Neuronal stem cell (in vitro differentiated cells): ENCODE measurements around the gene STX10.

Experiments used
- DNase-seq: peaks from one replicate; pipeline ENCODE4 v3.0.0-alpha.2; 2013; ENCODE audit warnings: low spot score
- H2AFZ ChIP-seq: one replicate; pipeline ENCODE4 v1.6.1; 2013; ENCODE audit warnings: mild to moderate bottlenecking, low read length, inconsistent platforms
- H2AK5ac ChIP-seq: 2 replicates; pipeline ENCODE4 v1.6.1; 2013; ENCODE audit warnings: low read depth, mild to moderate bottlenecking, inconsistent platforms, low read length, moderate library complexity, mixed read lengths
- H2BK120ac ChIP-seq: 2 replicates; pipeline ENCODE4 v1.6.1; 2013; ENCODE audit warnings: low read depth, mild to moderate bottlenecking, inconsistent platforms, low read length, moderate library complexity, mixed read lengths
- H2BK12ac ChIP-seq: one replicate; pipeline ENCODE4 v1.6.1; 2013; ENCODE audit warnings: low read length, inconsistent platforms
- H2BK15ac ChIP-seq: 2 replicates; pipeline ENCODE4 v1.6.1; 2013; ENCODE audit warnings: mild to moderate bottlenecking, low read length, inconsistent platforms, mixed read lengths
- H2BK5ac ChIP-seq: one replicate; pipeline ENCODE4 v1.6.1; 2013; ENCODE audit warnings: inconsistent platforms, mild to moderate bottlenecking, low read length, moderate library complexity
- H3K14ac ChIP-seq: one replicate; pipeline ENCODE4 v1.6.1; 2013; ENCODE audit warnings: low read length, inconsistent platforms
- H3K18ac ChIP-seq: 2 replicates; pipeline ENCODE4 v1.6.1; 2013; ENCODE audit warnings: low read length, inconsistent platforms
- H3K23ac ChIP-seq: 2 replicates; pipeline ENCODE4 v1.6.1; 2013; ENCODE audit warnings: low read depth, mild to moderate bottlenecking, mixed read lengths, low read length, inconsistent platforms; ENCODE audit not compliant: poor library complexity
- H3K27ac ChIP-seq: replicated peaks from 3 replicates; pipeline ENCODE4 v1.5.1; 2013; ENCODE audit warnings: low read length, inconsistent platforms
- H3K27me3 ChIP-seq, 3 experiments: 2 replicates each; pipeline ENCODE4 v1.6.1; 2013; ENCODE audit warnings: low read length in 3 of 3, mild to moderate bottlenecking in 2 of 3, inconsistent platforms in 1 of 3, low read depth in 1 of 3, mixed read lengths in 1 of 3, moderate library complexity in 1 of 3; ENCODE audit not compliant: control insufficient read depth in 3 of 3, insufficient read depth in 3 of 3
- H3K36me3 ChIP-seq, 2 donors: replicated peaks in 1 of 2; 2 replicates each; pipeline ENCODE4 v1.6.1; 2013; ENCODE audit warnings: low read length in 2 of 2; ENCODE audit not compliant: control insufficient read depth in 2 of 2, insufficient read depth in 2 of 2
- H3K4ac ChIP-seq: 2 replicates; pipeline ENCODE4 v1.6.1; 2013; ENCODE audit warnings: inconsistent platforms, mild to moderate bottlenecking, low read length, moderate library complexity
- H3K4me1 ChIP-seq, 2 donors: 1 replicate in 1 of 2; 2 replicates in 1 of 2; pipeline ENCODE4 v1.6.1; 2013; ENCODE audit warnings: low read length in 2 of 2, low read depth in 1 of 2; ENCODE audit not compliant: control insufficient read depth in 2 of 2, insufficient read depth in 1 of 2
- H3K4me2 ChIP-seq: one replicate; pipeline ENCODE4 v1.6.1; 2013; ENCODE audit warnings: mild to moderate bottlenecking, low read length, inconsistent platforms; ENCODE audit not compliant: insufficient read depth, poor library complexity, severe bottlenecking
- H3K4me3 ChIP-seq, 2 donors: 2 replicates each; pipeline ENCODE4 v1.5.1; 2013; ENCODE audit warnings: low read length in 2 of 2, mild to moderate bottlenecking in 2 of 2, inconsistent platforms in 1 of 2, moderate library complexity in 1 of 2
- H3K79me1 ChIP-seq: one replicate; pipeline ENCODE4 v1.6.1; 2013; ENCODE audit warnings: low read depth, mild to moderate bottlenecking, inconsistent platforms, low read length, moderate library complexity
- H3K9ac ChIP-seq: one replicate; pipeline ENCODE4 v1.6.1; 2013; ENCODE audit warnings: mild to moderate bottlenecking, low read depth, low read length, inconsistent platforms; ENCODE audit not compliant: poor library complexity
- H3K9me3 ChIP-seq, 2 donors: replicated peaks in 1 of 2; 2 replicates each; pipeline versions ENCODE3 to v1.6.1; 2013; ENCODE audit warnings: low read length in 2 of 2, mild to moderate bottlenecking in 2 of 2, inconsistent platforms in 1 of 2, low read depth in 1 of 2, mixed read lengths in 1 of 2, moderate library complexity in 1 of 2; ENCODE audit not compliant: control insufficient read depth in 2 of 2, insufficient read depth in 1 of 2
- H4K8ac ChIP-seq: one replicate; pipeline ENCODE4 v1.6.1; 2013; ENCODE audit warnings: low read depth, mild to moderate bottlenecking, inconsistent platforms, low read length, moderate library complexity
- H4K91ac ChIP-seq: one replicate; pipeline ENCODE4 v1.6.1; 2013; ENCODE audit warnings: low read length, low read depth, mild to moderate bottlenecking, inconsistent platforms; ENCODE audit not compliant: poor library complexity
- WGBS, 2 donors: extraction: QIAGEN DNeasy Blood & Tissue Kit; methylation state at CpG; one replicate each; pipeline ENCODE4 v1.1.7; 2013; ENCODE audit warnings: missing lambda C conversion rate in 2 of 2, mixed read lengths in 1 of 2; ENCODE audit not compliant: insufficient read length in 2 of 2, insufficient replicate concordance in 1 of 2; ENCODE audit errors: extremely low coverage in 2 of 2; 5-methylcytosine and 5-hydroxymethylcytosine counted together

STX10 gene

GRCh38 chr19:13138171-13138915 is 11.8 kb downstream of the STX10 start:
- no peak for DNase-seq
- H3K14ac ChIP-seq, result peak overlapping the region; percentile 38
- H4K91ac ChIP-seq, result no peak overlapping the region
- peaks cover 40 to 65% of the 10 kb centered on the region in 2 donors for H3K36me3 ChIP-seq
- H2AK5ac ChIP-seq, result no peak overlapping the region
- peak overlapping the region; percentile 43 for H3K23ac ChIP-seq
- H3K4me3 ChIP-seq, result no peak overlapping the region
- no CpG with 5 or more reads among the region's 40 CpGs for WGBS, 2 donors
- no peak overlapping the region for H3K18ac ChIP-seq
- H3K27ac ChIP-seq, result no peak overlapping the region
- H3K9ac ChIP-seq, result peak overlapping the region; percentile 70
- no peak overlapping the region for H2BK5ac ChIP-seq
- H3K4ac ChIP-seq, result no peak overlapping the region
- no peaks in the 10 kb centered on the region for H3K4me1 ChIP-seq
- H3K27me3 ChIP-seq, result no peaks in the 10 kb centered on the region
- no peak overlapping the region for H2BK120ac ChIP-seq
- no peak overlapping the region for H2BK12ac ChIP-seq
- H3K4me2 ChIP-seq, result no peak overlapping the region
- no peak overlapping the region for H2BK15ac ChIP-seq
- H3K9me3 ChIP-seq, result no peaks in the 10 kb centered on the region
- H3K79me1 ChIP-seq, result peaks cover 27% of the 10 kb centered on the region
- no peak overlapping the region for H2AFZ ChIP-seq
- H4K8ac ChIP-seq, result no peak overlapping the region

DNA sequence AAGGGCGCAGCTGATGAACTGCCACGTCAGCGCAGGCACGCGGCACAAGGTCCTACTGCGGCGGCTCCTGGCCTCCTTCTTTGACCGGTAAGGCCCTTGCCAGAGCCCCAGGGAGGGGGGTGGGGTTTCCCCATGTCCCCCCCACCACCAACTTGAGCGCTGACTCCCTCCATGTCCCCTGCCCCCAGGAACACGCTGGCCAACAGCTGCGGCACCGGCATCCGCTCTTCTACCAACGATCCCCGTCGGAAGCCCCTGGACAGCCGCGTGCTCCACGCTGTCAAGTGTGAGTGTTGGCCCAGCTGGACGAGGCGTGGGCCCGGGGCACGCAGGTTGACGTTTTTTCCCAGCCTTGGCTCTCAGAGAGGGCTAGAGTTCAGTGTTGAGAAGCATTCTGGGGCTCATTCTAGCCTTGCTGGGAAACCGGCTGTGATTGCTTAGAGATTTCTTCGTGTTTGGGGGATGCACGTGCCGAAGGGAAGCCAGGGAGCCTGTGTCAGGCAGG is 12.8 kb downstream of the STX10 start:
- Histone ChIP-seq H3K4ac (no peak overlapping the region), H3K9me3 (no peaks in the 10 kb centered on the region), H4K8ac (no peak overlapping the region), H2BK120ac (no peak overlapping the region), H3K18ac (no peak overlapping the region), H3K36me3 (peaks cover 45 to 74% of the 10 kb centered on the region in 2 donors), H4K91ac (no peak overlapping the region), H3K27me3 (no peaks in the 10 kb centered on the region), H2AFZ (no peak overlapping the region), H3K14ac (no peak overlapping the region), H2BK5ac (no peak overlapping the region), H2BK15ac (no peak overlapping the region), H3K4me3 (no peak overlapping the region), H2AK5ac (no peak overlapping the region), H2BK12ac (no peak overlapping the region), H3K9ac (no peak overlapping the region), H3K79me1 (peaks cover 27% of the 10 kb centered on the region), H3K4me2 (no peak overlapping the region), H3K4me1 (no peaks in the 10 kb centered on the region), H3K27ac (no peak overlapping the region), H3K23ac (no peak overlapping the region)
- no peak for DNase-seq
- no CpG with 5 or more reads among the region's 28 CpGs for WGBS, 2 donors

- H2BK15ac ChIP-seq, result no peak overlapping the region
- WGBS, 2 donors, result no CpG with 5 or more reads among the region's 60 CpGs
- H3K14ac ChIP-seq, result no peak overlapping the region
- DNase-seq, result no peak
- peak overlapping the region; percentile 25 for H3K23ac ChIP-seq
- peaks cover 37% of the 10 kb centered on the region for H3K79me1 ChIP-seq
- no peak overlapping the region for H4K8ac ChIP-seq
- no peak overlapping the region for H3K4me2 ChIP-seq
- H2BK12ac ChIP-seq, result no peak overlapping the region
- no peak overlapping the region for H2BK120ac ChIP-seq
- H3K36me3 ChIP-seq, result peaks cover 47 to 69% of the 10 kb centered on the region in 2 donors
- H3K27me3 ChIP-seq, result no peaks in the 10 kb centered on the region
- H3K4me3 ChIP-seq, result peak overlapping the region in 1 of 2 donors; percentile 30
- H4K91ac ChIP-seq, result no peak overlapping the region
- no peaks in the 10 kb centered on the region for H3K9me3 ChIP-seq
- H3K4me1 ChIP-seq, result no peaks in the 10 kb centered on the region
- no peak overlapping the region for H2AFZ ChIP-seq
- H3K4ac ChIP-seq, result no peak overlapping the region
- H3K27ac ChIP-seq, result no peak overlapping the region
- H2BK5ac ChIP-seq, result no peak overlapping the region
- H2AK5ac ChIP-seq, result no peak overlapping the region
- peak overlapping the region; percentile 38 for H3K9ac ChIP-seq
- H3K18ac ChIP-seq, result no peak overlapping the region
Measured at GRCh38 chr19:13135068-13136062, 14.8 kb downstream of the STX10 start.

GRCh38 chr19:13134626-13135025 is 15.5 kb downstream of the STX10 start:
- H3K4ac ChIP-seq, result no peak overlapping the region
- no peak overlapping the region for H4K91ac ChIP-seq
- no peaks in the 10 kb centered on the region for H3K4me1 ChIP-seq
- H3K36me3 ChIP-seq, result peaks cover 47 to 74% of the 10 kb centered on the region in 2 donors
- no peak overlapping the region for H2AK5ac ChIP-seq
- H3K23ac ChIP-seq, result no peak overlapping the region
- no peak overlapping the region for H3K18ac ChIP-seq
- H3K4me2 ChIP-seq, result no peak overlapping the region
- H2BK15ac ChIP-seq, result no peak overlapping the region
- H3K14ac ChIP-seq, result no peak overlapping the region
- H2BK12ac ChIP-seq, result no peak overlapping the region
- no peaks in the 10 kb centered on the region for H3K27me3 ChIP-seq
- no peak overlapping the region for H3K4me3 ChIP-seq
- no peak for DNase-seq
- no CpG with 5 or more reads among the region's 3 CpGs for WGBS, 2 donors
- no peak overlapping the region for H4K8ac ChIP-seq
- H2AFZ ChIP-seq, result no peak overlapping the region
- H3K9ac ChIP-seq, result no peak overlapping the region
- H3K9me3 ChIP-seq, result no peaks in the 10 kb centered on the region
- H3K27ac ChIP-seq, result no peak overlapping the region
- no peak overlapping the region for H2BK120ac ChIP-seq
- no peak overlapping the region for H2BK5ac ChIP-seq
- peaks cover 37% of the 10 kb centered on the region for H3K79me1 ChIP-seq
